ENCODE data around the gene BMP3. TPM values are rescaled to one million over a fixed set of nuclear protein-coding genes. Genes with fewer than 3 reads are reported as not detected.

The BMP3 gene
- total RNA-seq, 1 donor from 2014 or later, result 0.07 TPM

- H3K9me3 Mint-ChIP-seq, result peaks cover 5% of the 10 kb centered on the region
- H3K4me1 Mint-ChIP-seq, result peaks cover 3% of the 10 kb centered on the region
- H3K27me3 Mint-ChIP-seq (ENCODE audit: low read depth), result no peaks in the 10 kb centered on the region
- DNase-seq (ENCODE audit: low spot score in 2 of 2, unreplicated experiment in 2 of 2), result no peak
- H3K4me3 Mint-ChIP-seq, result no peak overlapping the region
- H3K36me3 Mint-ChIP-seq, result peaks cover 3% of the 10 kb centered on the region
- TF ChIP-seq CTCF (IDR thresholded peaks at IDR 0.05; ENCODE audit: unreplicated experiment), result no peak
- no peak overlapping the region for H3K27ac Mint-ChIP-seq
Observed at GRCh38 chr4:81106150-81106549, 75.6 kb downstream of the BMP3 start.

Other genes with a start within 250 kb of the BMP3 start
- gene PRKG2, start 184.5 kb downstream of the BMP3 start, total RNA-seq, result 0.83 to 1.6 TPM (median 0.90 TPM) in 3 replicates